GM19035 (cell line): Measurements from ENCODE around the gene NUP133.
"Not testable (repeated sequence)": the region's sequence is repeated elsewhere in the genome, so short reads cannot be mapped to it uniquely, and the experiment has no call there.

ENCODE experiments used
- ATAC-seq: cut with Tn5 transposase; IDR thresholded peaks from one replicate; pipeline ENCODE4 v1.9.1; 2021; ENCODE audit not compliant: unreplicated experiment

The NUP133 gene

GRCh38 chr1:229420224-229420623, 87.9 kb downstream of the NUP133 start:
- ATAC-seq, result no peak

GRCh38 chr1:229418586-229418985, 89.6 kb downstream of the NUP133 start:
- not testable (repeated sequence) for ATAC-seq

GRCh38 chr1:229412810-229413209, 95.3 kb downstream of the NUP133 start:
- not testable (repeated sequence) for ATAC-seq

GRCh38 chr1:229412056-229412455, 96.1 kb downstream of the NUP133 start:
- ATAC-seq, result no peak

GRCh38 chr1:229411434-229412055, 96.6 kb downstream of the NUP133 start:
- no peak for ATAC-seq

- no peak for ATAC-seq
These were observed 97.3 kb downstream of the NUP133 start for GRCh38 chr1:229410692-229411433.

GRCh38 chr1:229410370-229410691, 97.8 kb downstream of the NUP133 start:
- no peak for ATAC-seq

- no peak for ATAC-seq
These were observed 98.3 kb downstream of the NUP133 start for GRCh38 chr1:229409616-229410369.

- ATAC-seq, result no peak
These were observed 99.6 kb downstream of the NUP133 start for GRCh38 chr1:229408458-229409037.

- ATAC-seq, result no peak
These were observed 100.7 kb downstream of the NUP133 start for GRCh38 chr1:229407206-229408026.

- ATAC-seq, result no peak
These were observed 101.3 kb downstream of the NUP133 start for GRCh38 chr1:229406798-229407197.

GRCh38 chr1:229403573-229403972, 104.6 kb downstream of the NUP133 start:
- ATAC-seq, result no peak

GRCh38 chr1:229402993-229403392, 105.1 kb downstream of the NUP133 start:
- ATAC-seq, result no peak

- not testable (repeated sequence) for ATAC-seq
These were observed 105.8 kb downstream of the NUP133 start for GRCh38 chr1:229402329-229402728.

GRCh38 chr1:229397762-229398161, 110.4 kb downstream of the NUP133 start:
- no peak for ATAC-seq

GRCh38 chr1:229396585-229397206, 111.4 kb downstream of the NUP133 start:
- no peak for ATAC-seq

- ATAC-seq, result not testable (repeated sequence)
These were observed 113.6 kb downstream of the NUP133 start for GRCh38 chr1:229394517-229394916.

GRCh38 chr1:229392936-229393335, 115.2 kb downstream of the NUP133 start:
- no peak for ATAC-seq
